ENCODE data around the gene SH3RF2. TPM values are rescaled to one million over a fixed set of nuclear protein-coding genes. Genes with fewer than 3 reads are reported as not detected.

SH3RF2 gene
- total RNA-seq, 4 donors from 2014 or later: 19.2 to 97.1 (median 39.1) TPM

- Histone ChIP-seq H3K4me3 (no peak overlapping the region), H3K4me1 (peaks cover 51 to 79% of the 10 kb centered on the region in 2 donors)
- TF ChIP-seq POLR2A (IDR thresholded peaks at IDR 0.05) (no peak), CTCF (IDR thresholded peaks at IDR 0.05 in 4 of 5, conservative IDR thresholded peaks at IDR 0.05 in 1 of 5) (no peak)
Observed at GRCh38 chr5:145978708-145979107, 42.3 kb downstream of the SH3RF2 start.

DNA sequence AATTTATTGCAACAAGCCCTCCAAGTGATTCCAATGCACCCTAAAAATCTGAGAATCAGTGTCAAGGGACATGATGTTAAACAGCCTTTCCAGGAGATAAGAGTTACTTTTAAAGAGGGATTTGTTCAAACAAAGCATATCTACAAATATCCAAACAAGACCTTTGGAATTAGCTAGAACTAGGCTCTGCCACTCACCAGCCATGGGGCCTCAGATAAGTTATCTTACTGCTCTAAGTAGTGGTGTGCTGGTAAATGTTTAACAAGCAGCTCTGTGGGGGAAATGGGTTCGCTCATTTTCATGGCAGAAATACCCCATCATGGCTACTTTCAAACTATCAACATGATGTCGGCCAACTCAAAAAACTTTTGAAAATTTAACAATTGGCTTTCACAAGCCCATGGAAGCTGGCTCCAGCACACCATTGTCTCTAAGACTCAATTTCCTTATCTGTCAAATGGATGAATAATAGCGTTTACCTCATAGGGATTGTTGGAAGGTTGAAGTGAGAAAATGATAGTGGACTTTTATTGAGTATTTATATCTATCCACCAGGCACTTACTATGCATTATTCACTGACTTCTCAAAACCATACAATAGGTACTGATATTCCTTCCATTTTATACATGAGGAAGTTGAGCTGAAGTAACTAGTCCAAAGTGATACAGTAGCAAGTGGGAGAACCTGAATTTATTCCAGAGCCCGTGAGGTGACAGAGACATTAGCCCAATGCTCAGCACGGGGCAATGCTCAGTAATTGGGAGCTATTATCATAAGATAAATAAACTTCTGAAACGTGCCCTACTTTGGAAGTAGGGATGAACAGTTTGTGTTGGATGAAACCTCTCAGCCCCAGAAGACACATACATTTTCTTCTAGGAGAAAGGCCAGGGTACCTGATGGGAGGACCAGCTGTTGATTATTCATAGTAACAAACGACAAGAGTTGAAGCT, 43.2 kb downstream of the SH3RF2 start:
- Histone ChIP-seq H3K4me3 (no peak overlapping the region), H3K4me1 (peaks cover 51 to 83% of the 10 kb centered on the region in 2 donors), H3K9me3 (no peaks in the 10 kb centered on the region), H3K27ac (peak overlapping the region; percentile 77 to 88 (median 78)), H3K27me3 (no peaks in the 10 kb centered on the region), H3K36me3 (no peaks in the 10 kb centered on the region)
- no peak for TF ChIP-seq POLR2A (IDR thresholded peaks at IDR 0.05)
- TF ChIP-seq CTCF (IDR thresholded peaks at IDR 0.05 in 4 of 5, conservative IDR thresholded peaks at IDR 0.05 in 1 of 5): no peak
- in situ Hi-C loops (cut with MboI; ENCODE audit: low sequenced_read_pairs in 4 of 4): no loop called here
- intact Hi-C loops (cut with DNase I; ENCODE audit: low total_unique reads): loop anchor here (5.0 to 10.0 kb wide), 2 partner anchors 42 to 145 kb away; partner anchors contain the start of genes PRELID2 and SH3RF2
- DNase-seq (no peak), ATAC-seq (no peak)

More at GRCh38 chr5:145978708-145979107, 42.3 kb downstream of the SH3RF2 start:
- no peaks in the 10 kb centered on the region for H3K9me3 ChIP-seq
- H3K27ac ChIP-seq: peak overlapping the region; percentile 77 to 88 (median 78)
- in situ Hi-C loops (cut with MboI; ENCODE audit: low sequenced_read_pairs in 4 of 4): no loop called here
- no peaks in the 10 kb centered on the region for H3K36me3 ChIP-seq
- ATAC-seq: no peak
- intact Hi-C loops (cut with DNase I; ENCODE audit: low total_unique reads): loop anchor here (5.0 to 10.0 kb wide), 2 partner anchors 41 to 144 kb away; partner anchors contain the start of genes PRELID2 and SH3RF2
- no peak for DNase-seq
- H3K27me3 ChIP-seq: no peaks in the 10 kb centered on the region

- no peaks in the 10 kb centered on the region for H3K27me3 ChIP-seq
- H3K36me3 ChIP-seq: no peaks in the 10 kb centered on the region
- intact Hi-C loops (cut with DNase I; ENCODE audit: low total_unique reads) (no loop called here), in situ Hi-C loops (cut with MboI; ENCODE audit: low sequenced_read_pairs in 4 of 4) (no loop called here)
- peak overlapping the region; percentile 77 to 82 (median 78) for H3K27ac ChIP-seq
- no peak for TF ChIP-seq CTCF (IDR thresholded peaks at IDR 0.05 in 4 of 5, conservative IDR thresholded peaks at IDR 0.05 in 1 of 5)
- no peak for TF ChIP-seq POLR2A (IDR thresholded peaks at IDR 0.05)
- H3K4me3 ChIP-seq: no peak overlapping the region
- H3K9me3 ChIP-seq: no peaks in the 10 kb centered on the region
- DNase-seq: no peak
- no peak for ATAC-seq
- H3K4me1 ChIP-seq: peaks cover 45 to 85% of the 10 kb centered on the region in 2 donors
Observed at GRCh38 chr5:145980259-145980658, 43.9 kb downstream of the SH3RF2 start.

DNA sequence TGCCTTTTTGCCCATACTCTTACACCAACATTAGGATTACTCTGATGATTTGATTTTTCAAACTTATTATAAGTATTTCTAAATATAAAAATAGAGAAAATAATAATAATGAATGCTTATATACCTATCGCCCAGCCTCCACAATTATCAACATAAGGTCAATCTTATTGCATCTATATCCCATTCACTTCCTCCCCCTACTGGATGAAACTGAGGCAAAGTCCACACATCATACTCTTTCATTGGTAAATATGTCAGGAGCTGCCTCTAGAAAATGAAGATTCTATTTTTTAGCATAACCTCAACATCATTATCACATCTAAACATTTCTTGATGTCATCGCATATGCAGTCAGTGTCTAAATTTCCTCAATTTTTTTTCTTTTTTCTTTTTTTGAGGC, 44.3 kb downstream of the SH3RF2 start:
- Histone ChIP-seq H3K27me3 (no peaks in the 10 kb centered on the region), H3K4me3 (no peak overlapping the region), H3K9me3 (no peaks in the 10 kb centered on the region), H3K27ac (peak overlapping the region in 3 of 4 donors; percentile 77 to 82 (median 77)), H3K36me3 (no peaks in the 10 kb centered on the region), H3K4me1 (peaks cover 41 to 80% of the 10 kb centered on the region in 2 donors)
- in situ Hi-C loops (cut with MboI; ENCODE audit: low sequenced_read_pairs in 4 of 4): no loop called here
- DNase-seq: no peak
- intact Hi-C loops (cut with DNase I; ENCODE audit: low total_unique reads): no loop called here
- peak in 1 of 5 experiments; percentile 32 for TF ChIP-seq CTCF (IDR thresholded peaks at IDR 0.05 in 4 of 5, conservative IDR thresholded peaks at IDR 0.05 in 1 of 5)
- no peak for TF ChIP-seq POLR2A (IDR thresholded peaks at IDR 0.05)
- ATAC-seq: no peak
